NCI-H748 treated with DMSO at 0.1 percent for 48 hours (cell line): Measurements from ENCODE around the gene MNS1.
"Not testable (repeated sequence)": the region's sequence is repeated elsewhere in the genome, so short reads cannot be mapped to it uniquely, and the experiment has no call there.

ENCODE experiments used
- DNase-seq: peaks from one replicate; lab custom pipeline; 2025; lab: John Stamatoyannopoulos, UW

The MNS1 gene

GRCh38 chr15:56464893-56465520 lies at the start of gene MNS1:
MNS1 (minus strand) TSS chr15:56465137; CDS start chr15:56464972, 165 bp downstream.
- peak; percentile 75 for DNase-seq

GRCh38 chr15:56496635-56497034 lies 31.7 kb upstream of the MNS1 start:
- DNase-seq = peak; percentile 51

GRCh38 chr15:56495533-56495932 lies 30.6 kb upstream of the MNS1 start:
- DNase-seq = no peak

- no peak for DNase-seq
Measured at GRCh38 chr15:56495053-56495452, 30.1 kb upstream of the MNS1 start.

GRCh38 chr15:56492791-56493555 lies 28.0 kb upstream of the MNS1 start:
- DNase-seq = no peak

- DNase-seq = no peak
Measured at GRCh38 chr15:56492236-56492635, 27.3 kb upstream of the MNS1 start.

GRCh38 chr15:56491110-56491722 lies 26.3 kb upstream of the MNS1 start:
- DNase-seq = peak; percentile 49

GRCh38 chr15:56490461-56490860 lies 25.5 kb upstream of the MNS1 start:
- no peak for DNase-seq

GRCh38 chr15:56486206-56486605 lies 21.3 kb upstream of the MNS1 start:
- DNase-seq = not testable (repeated sequence)

- not testable (repeated sequence) for DNase-seq
Measured at GRCh38 chr15:56485426-56485825, 20.5 kb upstream of the MNS1 start.

- no peak for DNase-seq
Measured at GRCh38 chr15:56484287-56484686, 19.4 kb upstream of the MNS1 start.

GRCh38 chr15:56475351-56475750 lies 10.4 kb upstream of the MNS1 start:
- no peak for DNase-seq

- no peak for DNase-seq
Measured at GRCh38 chr15:56473017-56473416, 8.1 kb upstream of the MNS1 start.

- no peak for DNase-seq
Measured at GRCh38 chr15:56472278-56472677, 7.3 kb upstream of the MNS1 start.

GRCh38 chr15:56471440-56472069 lies 6.6 kb upstream of the MNS1 start:
- DNase-seq = no peak

GRCh38 chr15:56469483-56469882 lies 4.5 kb upstream of the MNS1 start:
- no peak for DNase-seq

- DNase-seq = no peak
Measured at GRCh38 chr15:56468401-56468800, 3.5 kb upstream of the MNS1 start.

GRCh38 chr15:56467616-56468015 lies 2.7 kb upstream of the MNS1 start:
- DNase-seq = no peak

GRCh38 chr15:56460947-56461346 lies 4.0 kb downstream of the MNS1 start:
- DNase-seq = no peak

- DNase-seq = no peak
Measured at GRCh38 chr15:56460071-56460470, 4.9 kb downstream of the MNS1 start.

GRCh38 chr15:56459096-56459495 lies 5.8 kb downstream of the MNS1 start:
- no peak for DNase-seq

GRCh38 chr15:56456229-56456628 lies 8.7 kb downstream of the MNS1 start:
- DNase-seq = no peak

GRCh38 chr15:56454836-56455235 lies 10.1 kb downstream of the MNS1 start:
- DNase-seq = no peak
